ENCODE measurements around the gene GNB1L.

The GNB1L gene

DNA sequence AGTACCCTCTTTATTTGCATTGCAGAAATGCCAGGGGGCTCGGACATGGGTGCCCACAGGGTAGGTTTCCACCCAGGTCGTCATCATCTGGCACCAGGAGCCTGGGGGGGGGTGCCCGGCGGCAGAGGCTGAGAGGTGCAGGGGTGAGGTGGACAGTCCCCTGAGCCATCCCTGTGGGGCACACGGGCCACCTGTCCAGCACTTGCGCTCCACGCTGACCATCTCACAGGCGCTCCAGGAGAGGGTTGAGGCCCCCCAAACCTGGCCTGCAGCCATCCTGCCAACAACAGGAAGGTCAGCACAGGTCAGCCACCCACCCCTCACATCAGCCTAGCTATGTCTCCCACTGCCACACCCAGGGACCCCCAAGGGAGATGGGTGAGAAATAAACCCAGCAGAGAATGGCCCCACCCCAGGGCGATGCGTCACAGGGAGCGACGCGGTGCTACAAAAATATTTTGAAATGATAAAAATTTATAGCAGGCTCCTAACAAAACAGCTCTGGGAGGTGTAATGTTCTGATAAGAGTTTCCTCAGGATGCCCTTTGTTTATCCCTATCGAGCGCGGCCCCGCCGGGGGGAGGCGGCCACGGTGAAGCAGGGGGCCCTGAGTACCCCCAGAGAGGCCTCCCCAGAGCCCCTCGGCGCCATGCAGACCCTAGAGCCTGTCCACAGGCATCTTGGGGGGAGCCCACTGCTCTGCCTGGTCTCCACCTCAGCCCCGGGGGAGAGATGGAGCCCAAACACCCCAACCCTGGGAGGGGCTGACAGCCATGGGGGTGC lies 21.0 kb upstream of the GNB1L start:
- no peak for DNase-seq

DNA sequence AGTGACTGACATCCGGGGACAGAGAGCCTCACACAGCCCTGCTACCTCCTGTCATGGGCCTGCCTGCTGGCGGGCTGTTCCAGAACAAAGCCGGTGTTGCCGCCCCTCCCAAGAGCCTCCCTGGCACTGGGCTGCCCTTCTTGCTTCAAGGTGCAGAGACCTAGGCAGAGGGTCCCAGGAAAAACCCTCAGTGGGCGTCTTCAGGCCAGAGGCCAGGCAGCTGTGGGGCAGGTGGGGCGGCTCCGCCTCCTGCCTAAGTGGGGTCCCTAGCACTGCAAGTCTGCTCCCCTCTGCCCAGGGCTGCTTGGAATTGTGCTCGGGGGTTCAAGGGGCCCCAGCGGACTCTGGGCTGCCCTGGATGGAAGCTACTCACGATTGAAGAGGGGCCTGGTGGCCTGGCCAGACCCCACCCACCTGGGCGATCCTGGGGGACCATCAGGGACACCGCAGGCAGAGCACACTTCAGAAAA lies 20.4 kb upstream of the GNB1L start:
- DNase-seq = no peak

DNA sequence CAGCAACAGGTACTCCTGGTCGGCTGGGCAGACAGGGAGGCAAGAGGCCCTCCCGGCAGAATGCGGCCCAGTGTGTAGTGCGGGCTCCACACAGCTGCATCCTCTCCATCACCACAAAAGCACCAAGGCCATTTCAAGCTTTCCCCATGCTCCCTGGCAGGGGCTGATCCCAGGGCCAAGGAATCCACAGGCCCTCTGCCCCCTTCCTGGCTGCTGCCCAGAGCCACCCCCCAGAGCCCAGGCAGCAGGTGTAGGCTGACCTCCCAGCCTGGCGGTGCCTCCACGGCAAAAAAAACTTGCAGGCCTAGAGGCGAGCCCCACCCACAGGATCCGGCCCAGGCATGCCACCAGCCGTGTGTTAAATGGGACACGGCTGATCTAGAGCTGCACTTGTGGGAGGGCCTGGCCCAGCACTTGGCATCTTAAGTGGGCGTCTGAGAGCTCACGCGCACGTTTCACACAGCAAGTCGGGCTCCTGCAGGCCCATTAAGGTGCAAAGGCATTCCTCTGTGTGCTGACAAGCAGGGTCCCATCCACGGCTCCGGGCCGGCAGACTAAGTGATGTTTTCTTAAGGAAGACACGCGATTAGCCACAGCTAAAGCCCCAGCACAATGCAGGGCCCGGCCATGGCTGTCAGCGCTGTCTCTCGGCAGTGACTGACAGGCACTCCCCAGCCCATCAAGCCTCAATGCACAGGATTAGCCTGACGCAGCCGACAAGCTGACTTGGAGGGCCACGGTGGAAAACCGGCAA lies 19.8 kb upstream of the GNB1L start:
- DNase-seq = no peak

DNA sequence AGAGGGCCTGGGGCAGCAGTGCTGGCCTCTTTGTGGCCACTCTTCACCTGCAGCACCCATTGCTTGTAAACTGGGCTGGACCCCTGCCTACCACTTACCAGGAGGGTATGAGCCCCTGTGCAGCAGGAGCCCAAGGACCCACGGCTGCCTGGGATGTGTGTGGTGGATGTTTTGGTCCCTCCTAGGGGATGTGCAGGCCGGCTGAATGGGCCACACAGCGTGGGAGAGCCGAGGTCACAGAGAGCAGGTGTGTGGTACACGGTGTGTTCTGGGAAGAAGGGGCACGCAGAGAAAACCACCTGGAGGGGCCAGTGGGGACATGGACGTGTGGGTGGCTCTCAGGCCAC lies 19.3 kb upstream of the GNB1L start:
- no peak for DNase-seq

DNA sequence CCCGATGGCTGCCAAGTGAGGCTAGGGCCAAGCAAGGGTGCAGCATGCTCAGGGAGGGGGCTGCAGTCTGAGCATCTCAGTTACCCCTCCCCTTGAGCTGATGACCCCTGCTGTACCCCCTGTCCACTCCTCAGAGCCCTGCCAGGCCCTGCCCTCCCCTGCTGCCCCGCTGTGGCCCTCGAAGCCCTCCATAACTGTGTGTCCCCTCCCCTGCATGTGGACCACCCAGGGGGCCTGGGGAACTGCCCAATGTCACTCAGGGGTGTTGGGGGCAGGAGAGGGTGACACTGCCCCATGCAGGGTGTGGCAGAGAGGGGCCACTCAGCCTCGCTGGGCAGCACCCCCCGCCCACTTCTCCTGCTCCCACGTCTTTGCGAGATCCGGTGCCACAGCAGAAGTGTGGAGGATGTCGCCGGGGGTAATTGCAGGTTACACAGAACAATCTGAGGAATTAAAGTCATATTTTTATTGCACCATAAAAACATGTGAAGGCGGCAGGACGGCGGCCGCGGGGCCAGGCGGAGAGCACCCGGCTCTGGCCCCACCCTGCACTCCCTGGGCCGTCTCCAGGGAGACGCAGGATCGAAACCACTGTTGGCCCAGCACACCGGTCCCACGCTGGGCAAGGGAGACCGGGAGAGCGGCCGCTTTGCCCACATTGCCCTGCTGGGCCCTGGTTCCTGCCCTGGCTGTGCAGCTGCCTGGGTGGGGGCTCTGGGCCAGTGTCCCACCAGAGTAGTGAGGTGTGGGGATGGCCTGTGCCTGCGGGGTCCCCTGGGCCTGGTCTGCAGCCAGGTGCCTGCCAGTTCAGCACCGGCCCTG lies 18.7 kb upstream of the GNB1L start:
- DNase-seq = no peak

DNA sequence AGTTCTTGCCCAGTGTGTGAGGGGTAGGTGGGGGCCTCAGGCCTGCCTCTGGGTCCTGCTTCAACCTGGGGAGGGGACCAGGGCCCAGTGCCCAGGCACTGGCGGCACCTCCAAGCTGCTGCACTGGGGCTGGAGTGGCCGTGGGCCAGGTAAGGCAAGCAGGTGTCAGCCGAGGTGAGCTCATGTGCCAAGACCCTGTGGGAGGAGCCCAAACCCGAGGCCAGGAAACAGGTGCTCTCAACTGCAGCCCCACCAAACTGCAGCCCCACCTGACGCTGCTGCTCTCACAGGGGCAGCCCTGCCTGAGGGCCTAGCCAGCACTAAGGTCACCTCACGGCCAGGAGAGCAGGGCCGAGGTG lies 18.1 kb upstream of the GNB1L start:
- DNase-seq = no peak

DNA sequence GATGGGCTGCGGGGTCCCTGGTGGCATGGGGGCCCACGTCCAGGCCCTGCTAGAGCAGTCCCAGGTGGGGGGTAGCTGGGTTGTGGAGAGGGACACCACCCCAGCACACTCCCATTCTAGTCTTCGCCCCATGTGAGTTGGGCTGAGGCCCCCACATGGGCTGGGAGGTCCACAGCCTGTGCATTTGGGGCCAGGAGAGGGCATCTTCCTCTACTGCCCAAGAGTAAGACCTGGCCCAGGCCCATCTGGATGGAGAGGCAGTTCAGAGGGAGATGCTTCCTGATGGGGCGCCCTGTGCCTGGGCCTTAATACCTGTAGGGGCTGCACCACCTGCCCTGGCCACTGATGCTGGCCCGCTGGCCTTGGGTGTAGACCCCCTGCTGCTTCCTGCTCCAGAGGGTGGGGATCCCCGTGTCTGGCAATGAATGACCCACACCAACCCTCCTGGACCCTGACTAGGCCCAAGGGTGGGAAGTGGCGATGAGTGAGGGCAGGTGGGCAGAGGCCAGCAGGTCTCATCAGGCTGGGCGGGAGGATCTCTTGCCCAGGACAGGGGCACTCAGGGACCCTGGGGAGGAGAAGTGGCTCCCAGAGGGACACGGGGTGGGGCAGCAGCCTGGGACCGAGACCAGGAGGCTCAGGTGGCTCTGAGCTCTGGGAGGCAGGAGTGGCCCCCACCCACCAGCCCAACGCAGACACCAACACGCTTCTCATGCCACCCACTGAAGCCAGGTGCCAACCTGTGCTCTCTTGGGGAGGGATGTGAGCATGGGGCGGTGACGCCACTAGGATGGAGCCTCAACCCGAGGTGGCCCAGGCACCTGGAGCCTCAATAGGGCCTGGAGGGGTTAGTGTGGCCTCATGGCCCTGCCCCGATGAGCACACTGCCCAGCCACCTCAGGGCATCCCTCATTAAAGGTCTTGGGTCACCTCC lies 17.4 kb upstream of the GNB1L start:
- DNase-seq = no peak

DNA sequence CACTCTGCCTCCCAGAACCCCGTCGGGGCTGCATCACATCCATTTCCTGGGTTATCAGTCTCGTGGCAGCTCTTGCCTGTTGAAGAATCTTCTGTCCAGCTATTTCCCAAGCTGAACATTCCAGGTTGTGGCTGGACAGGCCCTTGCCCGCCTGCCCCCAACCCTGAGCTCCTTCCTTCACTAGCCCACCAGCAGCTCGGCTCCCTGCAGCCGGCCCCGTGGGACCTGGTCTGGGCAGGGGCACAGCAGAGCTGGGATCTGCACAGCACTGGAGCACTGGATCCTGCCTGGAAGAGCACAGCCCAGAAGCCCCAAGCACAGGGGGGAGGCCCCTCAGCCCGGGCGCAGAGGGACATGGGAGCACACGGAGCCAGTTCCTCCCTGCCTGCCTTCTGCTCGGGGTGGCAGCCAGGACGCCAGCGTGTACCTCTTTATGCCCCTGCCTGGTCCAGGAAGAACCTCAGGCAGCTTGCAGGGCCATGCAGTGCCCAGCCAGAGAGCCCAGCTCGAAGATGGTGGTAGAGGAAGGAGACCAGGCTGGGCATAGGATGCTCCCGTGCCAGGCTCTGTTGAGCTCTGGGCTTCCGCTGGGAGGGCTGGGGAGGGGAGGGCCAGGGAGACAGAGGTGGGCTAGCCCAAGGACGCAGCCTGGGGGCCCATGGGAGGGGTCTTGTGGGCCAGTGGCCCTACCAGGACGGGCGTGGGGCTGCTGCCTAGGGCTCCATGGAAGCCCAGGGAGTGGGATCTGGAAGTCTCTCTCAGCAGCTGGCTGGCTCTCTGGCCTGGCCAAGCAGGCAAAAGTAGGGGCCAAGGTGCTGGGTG lies 16.6 kb upstream of the GNB1L start:
- DNase-seq = no peak

DNA sequence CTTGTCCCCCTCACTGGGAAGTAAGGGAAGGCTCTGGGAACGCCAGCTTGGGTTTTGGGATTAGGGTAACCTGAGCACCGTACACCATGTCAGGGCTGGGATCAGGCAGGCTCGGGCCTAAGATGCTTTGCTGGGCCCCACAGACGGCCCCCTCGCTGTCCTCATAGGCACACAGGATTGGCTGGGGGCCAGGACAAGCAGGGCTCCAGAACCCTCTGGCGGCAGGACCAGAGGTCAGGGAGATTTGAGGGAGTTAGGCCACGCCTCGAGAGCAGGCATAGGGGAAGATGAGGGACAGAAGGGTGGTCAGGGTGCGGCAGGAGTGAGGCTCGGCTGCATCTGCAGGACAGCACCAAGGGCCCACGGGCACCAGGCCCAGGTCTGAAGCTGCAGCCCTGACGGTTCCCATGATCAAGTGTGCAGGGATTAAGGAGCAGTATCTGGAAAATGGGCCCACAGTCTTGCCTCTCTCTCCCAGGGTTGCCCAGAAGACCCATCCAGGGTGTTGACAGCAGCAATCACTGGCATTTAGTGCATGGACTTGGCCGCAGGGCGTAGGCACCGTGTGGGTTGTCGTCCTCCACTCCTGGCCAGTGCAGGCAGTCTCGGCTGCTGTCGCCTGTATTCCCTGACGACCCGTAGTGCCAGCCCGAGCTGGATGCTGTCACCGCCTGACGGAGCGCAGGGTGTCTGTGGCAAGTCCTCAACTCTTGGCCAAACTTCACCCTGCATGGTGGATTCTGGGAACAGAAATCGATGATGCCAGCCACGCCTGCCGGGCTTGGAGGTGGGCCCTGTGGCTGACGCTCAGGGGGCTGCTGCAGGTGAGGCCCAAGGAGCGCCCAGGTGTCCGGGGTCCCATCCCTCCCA lies 15.7 kb upstream of the GNB1L start:
- DNase-seq = no peak

DNA sequence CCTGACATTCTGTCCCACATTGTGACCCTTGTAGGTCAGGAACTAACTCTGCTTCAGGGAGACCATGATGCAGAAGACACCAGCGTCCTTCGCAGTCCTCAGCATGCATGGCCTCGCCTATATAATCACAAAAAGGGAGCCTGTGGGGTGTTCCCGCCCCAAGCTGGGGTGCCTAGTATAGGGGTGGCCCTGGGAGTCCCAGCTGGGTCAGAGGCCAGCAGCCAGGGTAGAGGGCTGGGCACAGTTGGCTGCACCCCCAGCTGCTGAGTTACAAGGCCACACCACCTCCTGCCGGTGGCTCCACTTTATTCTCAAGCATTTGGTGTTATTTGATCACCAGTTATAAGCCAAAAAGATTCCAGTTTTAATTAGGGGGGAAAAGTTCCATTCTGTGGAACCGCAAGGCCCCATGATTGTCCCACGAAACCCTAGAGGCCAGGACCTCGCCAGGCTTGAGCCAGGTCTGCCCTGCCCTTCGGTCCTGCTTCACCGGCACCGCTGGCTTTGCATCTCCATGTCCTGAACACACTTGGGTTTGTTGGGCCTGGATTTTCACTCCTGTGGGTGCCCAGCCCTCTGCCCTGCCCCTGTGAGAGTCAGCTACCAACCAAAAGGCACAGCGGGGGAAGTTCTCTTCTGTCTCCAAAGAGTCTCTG lies 15.0 kb upstream of the GNB1L start:
- DNase-seq = no peak

DNA sequence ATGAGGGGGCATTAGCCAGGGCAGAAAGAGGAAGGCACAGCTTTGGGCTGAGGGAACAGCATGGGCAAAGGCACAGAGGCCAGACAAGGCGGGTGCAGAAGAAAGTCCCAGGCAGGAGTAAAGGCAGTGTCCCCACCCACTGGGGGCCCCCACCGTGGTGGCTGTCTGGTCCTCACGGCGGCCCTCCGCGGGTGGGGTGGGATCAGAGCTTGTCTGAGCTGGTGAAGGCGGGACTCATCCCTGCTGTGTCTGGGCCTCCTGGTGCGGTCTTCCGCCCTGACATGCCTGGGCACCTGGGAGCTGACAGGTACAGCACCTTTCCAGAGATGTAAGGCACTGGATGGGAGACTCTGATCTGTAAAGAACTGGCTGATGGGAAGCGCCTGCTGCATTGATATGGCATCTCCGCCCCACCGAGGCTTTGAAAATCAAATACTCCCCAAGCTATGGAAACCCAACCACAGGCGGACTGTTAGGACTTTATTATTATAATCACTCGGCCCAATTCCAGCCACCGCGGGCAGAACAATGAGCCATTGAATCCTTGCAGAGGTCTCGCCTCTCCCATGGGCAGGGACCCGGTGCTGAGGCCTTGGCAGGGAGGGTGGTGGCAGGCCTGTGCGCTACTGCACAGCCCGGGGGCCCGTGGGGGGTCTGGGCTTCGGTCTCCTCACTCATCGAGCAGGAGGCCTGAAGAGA lies 14.2 kb upstream of the GNB1L start:
- DNase-seq = no peak

DNA sequence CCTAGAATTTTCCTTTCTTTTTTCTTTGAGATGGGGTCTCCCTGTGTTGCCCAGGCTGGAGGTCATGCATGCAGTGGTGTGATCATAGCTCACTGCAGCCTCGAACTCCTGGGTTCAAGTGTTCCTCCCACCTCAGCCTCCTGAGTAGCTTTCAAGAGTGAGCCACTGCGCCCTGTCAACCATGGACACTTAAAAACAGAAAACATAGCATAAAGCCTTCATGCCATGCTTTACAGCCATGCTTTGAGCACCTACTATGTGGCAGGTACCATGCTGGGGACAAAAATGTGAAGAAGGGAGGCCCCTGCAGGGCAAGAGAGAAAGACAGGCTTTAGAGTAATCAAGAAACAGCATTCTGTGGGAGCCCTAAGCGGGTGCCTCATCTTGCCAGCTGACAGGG lies 13.7 kb upstream of the GNB1L start:
- DNase-seq = no peak

DNA sequence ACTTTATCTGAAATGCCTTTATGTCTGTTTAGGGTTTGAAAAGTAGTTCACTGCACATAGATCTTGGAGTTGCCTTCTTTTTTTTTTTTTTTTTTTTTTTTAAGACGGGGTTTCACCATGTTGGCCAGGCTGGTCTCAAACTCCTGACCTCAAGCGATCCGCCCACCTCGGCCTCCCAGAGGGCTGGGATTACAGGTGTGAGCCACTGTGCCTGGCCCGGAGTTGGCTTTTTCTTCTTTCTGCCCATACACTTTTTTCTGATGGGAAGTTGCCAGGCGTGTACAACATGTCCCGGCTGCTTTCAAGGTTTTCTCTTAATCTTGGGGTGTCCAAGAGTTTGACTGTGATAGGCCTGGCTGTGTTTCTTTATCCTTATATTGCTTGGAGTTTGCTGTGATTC lies 12.9 kb upstream of the GNB1L start:
- DNase-seq = no peak

DNA sequence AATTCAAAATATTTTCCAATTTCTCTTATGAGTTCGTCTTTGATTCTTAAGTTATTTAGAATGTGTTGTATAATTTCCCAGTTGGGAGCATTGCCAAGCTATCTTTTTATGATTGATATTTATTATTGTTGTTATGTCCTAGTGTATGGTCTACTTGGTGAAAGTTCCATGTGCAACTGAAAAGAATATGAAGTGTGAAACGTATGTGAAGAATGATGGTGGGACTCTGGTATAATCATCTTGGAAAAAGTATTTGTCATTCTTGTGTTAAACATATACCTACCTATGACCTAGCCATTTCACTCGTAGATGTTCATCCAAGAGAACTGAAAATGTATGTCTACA lies 12.0 kb upstream of the GNB1L start:
- no peak for DNase-seq

DNA sequence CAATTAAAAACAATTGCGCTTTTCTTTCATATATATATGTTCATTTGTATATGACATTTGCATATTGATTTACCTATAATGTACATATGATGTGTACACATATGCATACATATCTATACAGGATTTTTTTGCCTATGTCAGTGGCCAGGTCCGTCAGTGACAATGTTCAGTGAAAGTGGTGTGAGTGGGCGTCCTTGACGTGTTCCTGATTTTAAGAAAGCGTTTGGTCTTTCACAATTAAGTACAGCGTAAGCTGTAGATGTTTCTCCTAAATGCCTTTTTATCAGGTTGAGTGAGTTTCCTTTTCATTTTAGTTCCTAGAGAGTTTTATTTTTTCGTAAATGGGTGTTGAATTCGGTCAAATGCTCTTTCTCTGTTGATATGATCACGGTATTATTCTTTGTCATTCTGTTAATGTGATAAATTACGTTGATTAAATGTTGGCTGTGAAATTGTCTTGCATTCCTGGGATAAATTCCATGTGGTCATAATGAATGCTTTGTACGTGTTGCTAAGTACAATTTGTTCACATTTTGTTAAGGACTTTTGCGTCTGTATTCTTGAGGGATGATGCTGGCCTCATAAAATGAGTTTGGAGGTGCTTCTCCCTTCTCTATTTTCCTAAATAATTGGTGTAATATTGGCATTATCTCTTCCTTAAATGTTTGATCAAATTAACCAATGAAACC lies 10.6 kb upstream of the GNB1L start:
- DNase-seq = no peak

DNA sequence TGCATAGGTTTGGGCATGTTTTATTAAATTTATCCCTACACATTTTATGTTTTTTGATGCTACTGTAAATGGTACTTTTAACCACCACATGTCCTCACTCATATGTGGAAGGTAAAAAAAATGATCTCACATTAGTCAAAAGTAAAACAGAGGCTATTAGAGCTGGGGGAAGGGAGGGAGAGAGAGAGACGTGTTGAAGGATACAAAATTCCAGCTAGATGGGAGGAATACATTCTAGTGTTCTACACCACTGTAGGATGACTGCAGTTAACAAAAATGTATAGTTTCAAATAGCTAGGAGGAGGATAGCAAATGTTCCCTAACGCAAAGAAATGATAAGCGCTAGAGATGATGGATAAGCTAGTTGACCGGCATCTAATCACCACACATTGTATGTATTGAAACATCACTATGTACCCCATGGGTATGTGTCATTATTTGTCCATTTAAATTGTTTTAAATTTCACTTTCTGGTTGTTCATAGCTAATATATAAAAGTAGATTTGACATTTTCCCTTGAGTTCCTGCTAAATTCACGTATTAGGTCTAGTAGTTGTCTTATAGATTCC lies 9.9 kb upstream of the GNB1L start:
- DNase-seq = no peak

DNA sequence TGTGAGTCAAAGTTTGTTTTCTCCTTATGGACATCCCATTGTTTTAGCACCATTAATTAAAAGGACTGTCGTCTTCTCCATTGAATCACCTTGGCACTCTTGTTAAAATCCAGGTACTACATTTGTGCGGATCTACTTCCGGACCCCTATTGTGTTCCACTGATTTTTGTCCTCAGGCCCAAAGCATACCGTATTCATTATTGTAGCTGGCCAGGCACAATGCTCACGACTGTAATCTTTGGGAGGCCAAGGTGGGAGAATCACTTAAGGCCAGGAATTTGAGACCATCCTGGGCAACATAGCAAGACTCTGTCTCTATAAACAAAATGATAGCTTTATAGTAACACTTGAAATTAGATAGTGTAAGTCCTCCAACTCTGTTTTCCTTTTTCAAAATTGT lies 8.9 kb upstream of the GNB1L start:
- DNase-seq = no peak

DNA sequence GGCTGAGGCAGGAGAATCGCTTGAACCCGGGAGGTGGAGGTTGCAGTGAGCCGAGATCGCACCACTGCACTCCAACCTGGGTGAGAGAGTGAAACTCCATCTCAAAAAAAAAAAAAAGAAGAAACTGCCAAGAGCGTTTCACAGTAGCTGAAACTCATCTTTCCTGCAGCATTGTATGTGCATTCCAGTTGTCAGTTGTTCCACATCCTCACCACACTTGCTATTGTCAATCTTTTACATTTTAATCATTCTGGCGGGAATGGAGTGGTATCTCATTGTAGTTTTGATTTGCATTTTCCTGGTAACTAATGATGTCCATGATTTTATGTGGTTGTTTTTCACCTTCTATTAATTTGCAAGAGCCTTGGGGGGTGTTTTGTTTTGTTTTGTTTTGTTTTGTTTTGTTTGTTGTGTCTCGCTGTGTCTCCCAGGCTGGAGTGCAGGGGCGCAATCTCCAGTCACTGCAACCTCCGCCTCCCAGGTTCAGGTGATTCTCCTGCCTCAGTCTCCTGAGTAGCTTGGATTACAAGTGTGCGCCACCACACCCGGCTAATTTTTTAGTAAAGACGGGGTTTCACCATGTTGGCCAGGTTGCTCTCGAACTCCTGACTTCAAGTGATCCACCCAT lies 8.1 kb upstream of the GNB1L start:
- no peak for DNase-seq

All from RPMI8226 (cell line).